ENCODE data around the gene SLBP. TPM values are rescaled to one million over a fixed set of nuclear protein-coding genes. Genes with fewer than 3 reads are reported as not detected.

The SLBP gene
- polyA plus RNA-seq, 1 experiment = 36.9 TPM

GRCh38 chr4:1670279-1670678 lies 41.8 kb downstream of the SLBP start:
- POLR2A ChIA-PET = no interaction called here
- DNase-seq (ENCODE audit: low read depth) = no peak
- CTCF ChIA-PET = interaction anchor here (1.3 kb wide), 1 partner anchor 41 kb away, joined by 4 read pairs; no protein-coding TSS in a partner anchor
- no peak overlapping the region for H3K4me3 ChIP-seq (ENCODE audit: low read depth, low read length)
- no peak for TF ChIP-seq CTCF (IDR thresholded peaks at IDR 0.05; ENCODE audit: insufficient read depth, low read depth, low read length)
- no peaks in the 10 kb centered on the region for H3K36me3 ChIP-seq (ENCODE audit: control insufficient read depth, insufficient read depth, low read length)
- H3K27me3 ChIP-seq (ENCODE audit: control insufficient read depth, insufficient read depth, low read length) = no peaks in the 10 kb centered on the region

- TF ChIP-seq CTCF (IDR thresholded peaks at IDR 0.05; ENCODE audit: insufficient read depth, low read depth, low read length) = no peak
Observed at GRCh38 chr4:1669850-1670249, 42.3 kb downstream of the SLBP start.

GRCh38 chr4:1669270-1669669 lies 42.8 kb downstream of the SLBP start:
- Histone ChIP-seq H3K27me3 (ENCODE audit: control insufficient read depth, insufficient read depth, low read length) (no peaks in the 10 kb centered on the region), H3K4me3 (ENCODE audit: low read depth, low read length) (no peak overlapping the region), H3K36me3 (ENCODE audit: control insufficient read depth, insufficient read depth, low read length) (no peaks in the 10 kb centered on the region)
- no peak for TF ChIP-seq CTCF (IDR thresholded peaks at IDR 0.05; ENCODE audit: insufficient read depth, low read depth, low read length)
- CTCF ChIA-PET = interaction anchor here (1.1 kb wide), 1 partner anchor 313 kb away, joined by 3 read pairs; no protein-coding TSS in a partner anchor
- POLR2A ChIA-PET = no interaction called here
- DNase-seq (ENCODE audit: low read depth) = no peak

More at GRCh38 chr4:1669850-1670249, 42.3 kb downstream of the SLBP start:
- H3K4me3 ChIP-seq (ENCODE audit: low read depth, low read length) = no peak overlapping the region
- POLR2A ChIA-PET = no interaction called here
- CTCF ChIA-PET = no interaction called here
- H3K36me3 ChIP-seq (ENCODE audit: control insufficient read depth, insufficient read depth, low read length) = no peaks in the 10 kb centered on the region
- DNase-seq (ENCODE audit: low read depth) = no peak
- no peaks in the 10 kb centered on the region for H3K27me3 ChIP-seq (ENCODE audit: control insufficient read depth, insufficient read depth, low read length)

DNA sequence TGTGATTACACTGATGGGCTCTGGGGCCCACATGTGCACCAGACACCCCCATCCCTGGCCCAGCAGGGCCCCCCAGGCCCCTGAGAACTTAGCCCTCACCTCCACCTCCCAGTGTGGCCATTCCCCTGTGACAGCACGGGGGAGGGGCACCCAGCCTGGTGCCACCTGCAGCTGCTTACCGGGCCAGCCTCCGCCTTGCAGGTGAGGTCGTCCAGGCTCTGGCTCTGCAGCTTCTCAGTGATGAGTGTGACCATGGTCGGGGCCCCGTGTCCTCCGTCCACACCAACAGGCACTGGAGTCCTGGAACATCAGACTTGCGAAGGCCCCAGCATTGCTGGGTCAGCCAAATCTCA lies 43.7 kb downstream of the SLBP start:
- no peak for DNase-seq (ENCODE audit: low read depth)
- TF ChIP-seq CTCF (IDR thresholded peaks at IDR 0.05; ENCODE audit: insufficient read depth, low read depth, low read length) = no peak
- ChIA-PET POLR2A (no interaction called here), CTCF (interaction anchor here (1.1 to 1.4 kb wide), 2 partner anchors 10 to 312 kb away, joined by 3 read pairs; no protein-coding TSS in a partner anchor)
- Histone ChIP-seq H3K27me3 (ENCODE audit: control insufficient read depth, insufficient read depth, low read length) (no peaks in the 10 kb centered on the region), H3K4me3 (ENCODE audit: low read depth, low read length) (no peak overlapping the region), H3K36me3 (ENCODE audit: control insufficient read depth, insufficient read depth, low read length) (no peaks in the 10 kb centered on the region)

- CTCF ChIA-PET = interaction anchor here (0.9 to 1.4 kb wide), 2 partner anchors 9 to 26 kb away, joined by 3 read pairs; no protein-coding TSS in a partner anchor
Observed at GRCh38 chr4:1667273-1667672, 44.8 kb downstream of the SLBP start.

More at GRCh38 chr4:1667273-1667672, 44.8 kb downstream of the SLBP start:
- DNase-seq (ENCODE audit: low read depth) = no peak
- TF ChIP-seq CTCF (IDR thresholded peaks at IDR 0.05; ENCODE audit: insufficient read depth, low read depth, low read length) = no peak
- H3K36me3 ChIP-seq (ENCODE audit: control insufficient read depth, insufficient read depth, low read length) = no peaks in the 10 kb centered on the region
- H3K4me3 ChIP-seq (ENCODE audit: low read depth, low read length) = no peak overlapping the region
- no peaks in the 10 kb centered on the region for H3K27me3 ChIP-seq (ENCODE audit: control insufficient read depth, insufficient read depth, low read length)
- POLR2A ChIA-PET = no interaction called here
